Measurements from ENCODE around the gene CYGB.
"Not testable (repeated sequence)": the region's sequence is repeated elsewhere in the genome, so short reads cannot be mapped to it uniquely, and the experiment has no call there.

CYGB gene

DNA sequence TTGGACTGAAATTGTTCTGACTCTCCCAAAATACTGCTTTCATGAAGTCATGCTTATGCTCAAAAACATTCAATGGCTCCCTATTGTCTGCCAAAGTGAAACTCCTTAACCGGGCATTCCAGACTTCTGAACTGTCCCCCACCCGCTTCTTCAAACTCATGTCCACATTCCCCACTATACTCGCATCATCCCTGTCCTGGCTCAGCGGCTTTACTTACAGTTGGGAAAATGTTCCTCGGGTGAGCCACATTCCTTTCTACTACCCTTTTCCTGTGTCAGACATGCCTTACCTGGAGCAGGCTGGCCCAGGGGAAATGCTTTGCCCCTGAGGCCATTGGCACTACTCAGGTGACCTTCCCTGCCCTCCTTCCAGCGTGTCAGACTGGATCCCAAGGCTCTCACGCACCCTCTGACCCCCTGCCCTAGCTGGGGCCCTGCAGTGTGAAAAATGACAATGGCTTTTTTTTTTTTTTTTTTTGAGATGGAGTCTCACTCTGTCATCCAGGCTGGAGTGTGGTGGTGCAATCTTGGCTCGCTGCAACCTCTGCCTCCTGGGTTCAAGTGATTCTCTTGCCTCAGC, 5.3 kb downstream of the CYGB start:
- TF ChIP-seq GATA1 (IDR thresholded peaks at IDR 0.05; ENCODE audit: low read depth, low read length) (no peak), POLR2A (IDR thresholded peaks at IDR 0.05; ENCODE audit: low read length) (no peak)
- no peak for DNase-seq

DNA sequence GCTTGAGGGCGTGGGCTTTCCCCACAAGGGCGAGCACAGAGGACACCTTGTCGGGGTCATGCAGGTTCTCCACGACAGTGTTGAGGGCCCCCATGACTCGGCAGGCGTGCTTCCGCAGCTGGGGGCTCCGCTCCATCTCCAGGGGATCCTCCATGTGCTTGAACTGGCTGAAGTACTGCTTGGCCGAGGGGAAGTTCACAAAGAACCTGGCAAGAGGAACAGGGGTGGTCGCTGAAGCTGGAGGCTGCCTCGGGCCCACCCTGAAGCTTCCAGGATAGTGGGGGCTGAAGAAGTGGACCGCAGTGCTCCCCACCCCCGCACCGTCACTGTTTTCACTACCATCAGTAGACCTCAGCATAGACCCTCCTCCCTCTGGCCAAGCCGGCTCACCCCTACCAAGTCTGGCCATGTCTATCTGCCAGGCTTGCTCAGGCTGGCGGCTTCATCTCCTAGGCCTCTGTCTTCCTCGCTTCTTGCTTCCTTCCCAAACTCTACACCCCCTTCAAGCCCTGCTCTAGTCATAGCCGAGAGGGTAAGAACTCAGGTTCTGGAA, 5.9 kb downstream of the CYGB start:
- TF ChIP-seq POLR2A (IDR thresholded peaks at IDR 0.05; ENCODE audit: low read length) (no peak), GATA1 (IDR thresholded peaks at IDR 0.05; ENCODE audit: low read depth, low read length) (no peak)
- no peak for DNase-seq

DNA sequence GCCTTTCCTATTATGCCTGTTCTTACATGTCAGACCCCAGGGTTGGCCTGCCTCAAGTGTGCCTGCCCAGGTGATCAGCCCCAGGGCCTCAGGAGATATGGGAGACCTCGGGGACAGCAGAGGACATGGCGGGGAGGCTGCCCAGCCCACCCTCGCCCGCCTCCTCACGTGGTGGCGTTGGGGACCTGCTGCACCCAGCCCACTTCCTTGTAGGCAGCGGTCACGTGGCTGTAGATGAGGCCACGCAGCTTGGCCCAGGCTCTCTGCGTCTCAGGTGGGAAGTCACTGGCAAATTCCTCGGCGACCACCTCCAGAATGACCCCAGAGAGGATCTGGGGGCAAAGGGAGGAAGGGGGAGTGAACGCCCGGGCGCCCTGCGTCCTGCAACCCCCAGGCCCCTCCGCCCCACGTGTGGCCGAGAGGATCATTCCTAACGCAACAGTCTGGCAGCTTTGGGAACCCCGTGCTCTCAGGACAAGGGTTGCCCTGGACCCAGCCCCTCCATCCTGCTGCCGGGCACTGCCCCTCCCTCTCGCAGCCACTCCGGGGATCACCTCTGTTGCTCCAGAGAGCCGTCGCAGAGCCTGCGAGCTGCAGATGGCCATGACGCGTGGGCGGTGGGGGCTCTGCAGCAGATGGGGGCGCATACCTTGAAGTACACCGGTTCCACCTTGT, 6.6 kb downstream of the CYGB start:
- no peak for TF ChIP-seq GATA1 (IDR thresholded peaks at IDR 0.05; ENCODE audit: low read depth, low read length)
- TF ChIP-seq POLR2A (IDR thresholded peaks at IDR 0.05; ENCODE audit: low read length), result no peak
- no peak for DNase-seq

DNA sequence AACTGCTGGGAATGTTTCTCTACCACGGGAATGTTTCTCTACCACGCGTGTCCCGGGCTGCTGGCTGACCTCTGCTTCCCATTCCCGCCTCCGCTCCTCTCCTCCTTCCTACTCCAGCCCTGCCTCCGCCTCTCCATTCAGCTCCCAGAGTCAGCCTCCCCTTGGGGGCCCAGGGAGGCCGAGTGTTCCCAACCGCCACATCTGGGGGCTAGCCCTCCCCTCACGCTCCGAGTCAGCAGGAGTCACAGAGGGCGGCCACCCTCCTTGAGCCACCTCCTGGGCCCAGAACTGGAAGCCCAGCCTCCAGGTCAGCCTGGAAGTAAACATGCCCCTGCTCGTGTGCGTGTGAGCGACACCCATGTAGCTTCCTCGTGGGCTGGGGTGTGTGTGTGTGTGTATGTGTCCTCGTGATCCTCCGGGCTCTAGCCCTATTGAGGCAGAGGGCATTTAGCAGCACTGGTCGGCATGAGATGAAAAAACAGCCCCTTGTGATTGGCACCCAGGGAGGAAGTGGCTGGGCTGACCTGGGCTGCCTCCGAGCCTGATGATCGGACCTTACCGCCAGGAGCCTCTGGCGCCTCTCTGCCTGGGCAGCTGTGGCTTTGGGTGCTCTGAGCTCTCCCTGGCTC, 7.3 kb downstream of the CYGB start:
- no peak for DNase-seq
- no peak for TF ChIP-seq GATA1 (IDR thresholded peaks at IDR 0.05; ENCODE audit: low read depth, low read length)
- TF ChIP-seq POLR2A (IDR thresholded peaks at IDR 0.05; ENCODE audit: low read length), result no peak

DNA sequence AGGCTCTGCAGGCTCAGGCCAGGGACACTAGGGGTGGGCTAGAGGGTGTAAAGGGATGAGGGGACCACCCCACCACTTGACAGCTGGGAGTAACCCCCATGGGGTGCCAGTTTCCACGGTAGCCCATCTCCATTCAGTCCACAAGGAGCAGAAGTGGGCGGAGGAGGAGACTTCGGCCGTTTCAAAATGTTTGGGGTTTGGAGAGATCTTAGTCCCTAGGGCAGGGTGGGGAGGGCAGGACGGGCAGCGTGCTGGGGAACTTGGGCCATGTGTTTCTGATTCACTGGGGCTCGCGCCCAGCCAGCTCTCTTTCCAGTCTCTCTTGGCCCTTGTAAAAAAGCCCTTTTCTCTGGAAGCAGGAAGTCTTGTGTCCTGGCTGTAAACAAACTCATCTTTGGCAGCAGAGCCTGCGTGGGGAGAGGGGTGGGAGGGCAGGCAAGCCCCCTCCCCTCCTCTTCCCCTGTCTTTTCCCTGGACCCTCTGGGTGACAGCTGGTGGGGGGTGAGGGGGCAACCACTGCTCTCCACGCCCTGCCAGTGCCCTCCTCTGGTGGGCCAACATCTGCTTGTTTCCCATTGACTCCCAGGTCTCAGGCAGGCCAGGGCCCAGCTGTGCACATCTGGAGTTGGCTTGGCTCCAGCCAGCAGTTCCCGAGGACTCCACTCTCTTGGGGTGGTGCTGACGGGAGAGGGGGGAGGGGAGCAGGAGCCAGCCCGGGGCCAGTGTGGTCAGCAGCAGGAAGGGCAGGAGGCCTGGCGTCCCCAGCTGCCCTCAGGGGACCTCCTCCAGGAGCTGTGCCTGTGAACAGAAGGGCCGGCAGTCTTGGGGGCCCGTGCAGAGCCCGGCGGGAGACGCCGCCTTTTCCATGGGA, 8.1 kb downstream of the CYGB start:
- TF ChIP-seq POLR2A (IDR thresholded peaks at IDR 0.05; ENCODE audit: low read length), result no peak
- TF ChIP-seq GATA1 (IDR thresholded peaks at IDR 0.05; ENCODE audit: low read depth, low read length), result no peak
- no peak for DNase-seq

DNA sequence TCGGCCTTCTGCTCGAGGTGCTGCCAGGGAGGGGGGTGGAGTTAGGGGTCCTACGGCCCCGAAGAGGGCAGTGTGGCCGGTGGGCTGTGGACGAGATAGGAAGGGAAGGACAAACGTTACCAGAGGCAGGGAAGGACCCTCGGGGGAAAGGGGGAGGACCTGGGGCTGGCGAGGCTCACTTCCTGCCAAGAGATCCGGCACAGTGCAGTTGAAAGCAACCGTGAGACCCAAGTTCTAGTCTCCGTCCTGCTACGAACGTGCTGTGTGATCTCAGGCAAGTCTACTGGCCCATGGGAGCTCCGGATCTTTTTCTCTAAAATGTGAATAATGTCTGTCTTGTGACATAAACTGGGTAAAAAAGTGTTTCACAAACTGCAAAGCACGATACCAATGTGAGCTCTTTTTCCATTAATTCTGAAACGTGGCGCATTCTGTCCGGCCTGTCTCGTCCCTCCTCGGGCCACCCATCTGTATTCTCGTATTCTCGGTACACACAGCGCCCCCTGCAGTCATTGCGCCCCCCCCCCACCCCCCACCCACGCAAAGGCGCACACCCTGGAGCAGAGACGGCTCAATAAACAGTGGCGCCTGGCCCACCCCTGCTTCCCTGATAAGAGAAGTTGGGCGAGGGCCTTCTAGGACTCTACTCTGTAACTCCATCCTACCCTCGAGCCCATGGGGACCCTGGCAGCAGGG, 8.8 kb downstream of the CYGB start:
- peak; percentile 59 to 61 for DNase-seq

DNA sequence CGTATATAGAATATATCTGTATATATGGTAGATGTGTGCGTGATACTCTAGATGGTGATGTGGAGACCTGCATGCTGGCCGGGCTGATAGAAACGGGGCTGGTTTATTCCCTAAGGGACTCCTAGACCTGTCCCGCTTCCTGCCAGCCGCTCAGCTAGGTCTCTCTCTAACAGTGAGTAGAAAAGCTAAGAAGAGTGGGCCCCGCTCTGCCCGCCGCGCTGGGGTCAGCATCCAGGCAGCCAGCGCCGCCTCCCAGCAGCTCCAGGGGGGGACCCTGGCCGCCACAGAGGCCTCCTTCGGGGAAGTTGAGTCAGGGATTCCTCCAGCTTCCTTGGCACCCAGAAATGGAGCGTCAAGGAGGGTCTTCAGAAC, 9.4 kb downstream of the CYGB start:
- DNase-seq, result no peak
- TF ChIP-seq GATA1 (IDR thresholded peaks at IDR 0.05; ENCODE audit: low read depth, low read length) (no peak), POLR2A (IDR thresholded peaks at IDR 0.05; ENCODE audit: low read length) (no peak)

More for the DNA sequence above, 8.8 kb downstream of the CYGB start:
- no peak for TF ChIP-seq GATA1 (IDR thresholded peaks at IDR 0.05; ENCODE audit: low read depth, low read length)
- no peak for TF ChIP-seq POLR2A (IDR thresholded peaks at IDR 0.05; ENCODE audit: low read length)

DNA sequence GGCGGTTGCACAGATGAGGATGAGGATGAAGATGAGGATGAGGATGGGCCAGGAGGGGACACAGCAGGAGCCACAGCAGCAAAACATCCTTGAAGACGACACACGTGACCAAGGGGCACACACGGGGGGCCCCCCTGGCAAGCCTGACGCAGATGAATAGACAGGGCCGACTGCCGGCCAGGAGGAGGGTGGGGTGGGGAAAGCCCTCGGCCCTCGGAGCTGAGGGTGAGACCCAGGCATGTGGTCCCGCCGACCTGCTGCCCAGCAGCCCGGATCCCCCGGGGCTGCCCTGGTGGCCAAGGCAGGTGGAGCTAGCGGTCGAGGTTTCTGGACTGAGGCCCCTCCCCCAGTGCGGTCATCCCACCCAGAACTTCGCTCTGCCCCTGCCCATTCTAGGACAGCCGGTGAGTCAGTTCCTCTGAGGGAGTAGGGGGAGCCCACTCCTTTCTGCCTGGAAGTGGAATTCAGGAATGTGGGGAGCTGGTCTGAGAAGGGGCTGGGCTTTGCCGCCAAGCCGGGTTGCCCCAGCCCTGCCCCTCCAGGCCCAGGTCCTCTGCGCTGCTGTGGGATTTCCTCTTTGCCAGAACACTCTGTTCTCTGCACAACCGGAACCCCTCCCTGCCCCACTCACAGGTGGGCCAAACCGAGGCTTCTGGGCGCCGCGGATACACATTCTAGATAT, 9.9 kb downstream of the CYGB start:
- TF ChIP-seq GATA1 (IDR thresholded peaks at IDR 0.05; ENCODE audit: low read depth, low read length) (no peak), POLR2A (IDR thresholded peaks at IDR 0.05; ENCODE audit: low read length) (no peak)
- DNase-seq, result no peak

DNA sequence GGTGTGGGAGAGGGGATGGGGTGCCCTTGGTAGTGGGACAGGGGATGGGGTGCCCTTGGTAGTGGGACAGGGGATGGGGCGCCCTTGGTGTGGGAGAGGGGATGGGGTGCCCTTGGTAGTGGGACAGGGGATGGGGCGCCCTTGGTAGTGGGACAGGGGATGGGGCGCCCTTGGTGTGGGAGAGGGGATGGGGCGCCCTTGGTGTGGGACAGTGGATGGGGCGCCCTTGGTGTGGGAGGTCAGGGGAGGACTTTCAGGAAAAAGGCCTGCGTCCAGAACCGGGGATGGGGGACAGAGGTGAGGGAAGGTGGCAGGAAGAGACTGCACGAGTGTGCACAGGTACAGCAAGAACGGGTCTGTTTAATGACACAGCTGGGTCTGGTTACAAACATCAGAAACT, 10.5 kb downstream of the CYGB start:
- DNase-seq, result not testable (repeated sequence)

DNA sequence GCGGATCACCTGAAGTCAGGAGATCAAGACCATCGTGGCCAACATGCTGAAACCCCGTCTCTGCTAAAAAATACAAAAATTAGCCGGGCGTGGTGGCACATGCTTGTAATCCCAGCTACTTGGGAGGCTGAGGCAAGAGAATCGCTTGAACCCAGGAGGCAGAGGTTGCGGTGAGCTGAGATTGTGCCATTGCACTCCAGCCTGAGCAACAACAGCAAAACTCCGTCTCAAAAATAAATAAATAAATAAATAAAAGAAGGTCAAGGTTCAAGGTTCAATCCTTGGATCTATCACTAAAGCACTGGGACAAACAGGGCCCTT, 12.0 kb downstream of the CYGB start:
- DNase-seq, result not testable (repeated sequence)

DNA sequence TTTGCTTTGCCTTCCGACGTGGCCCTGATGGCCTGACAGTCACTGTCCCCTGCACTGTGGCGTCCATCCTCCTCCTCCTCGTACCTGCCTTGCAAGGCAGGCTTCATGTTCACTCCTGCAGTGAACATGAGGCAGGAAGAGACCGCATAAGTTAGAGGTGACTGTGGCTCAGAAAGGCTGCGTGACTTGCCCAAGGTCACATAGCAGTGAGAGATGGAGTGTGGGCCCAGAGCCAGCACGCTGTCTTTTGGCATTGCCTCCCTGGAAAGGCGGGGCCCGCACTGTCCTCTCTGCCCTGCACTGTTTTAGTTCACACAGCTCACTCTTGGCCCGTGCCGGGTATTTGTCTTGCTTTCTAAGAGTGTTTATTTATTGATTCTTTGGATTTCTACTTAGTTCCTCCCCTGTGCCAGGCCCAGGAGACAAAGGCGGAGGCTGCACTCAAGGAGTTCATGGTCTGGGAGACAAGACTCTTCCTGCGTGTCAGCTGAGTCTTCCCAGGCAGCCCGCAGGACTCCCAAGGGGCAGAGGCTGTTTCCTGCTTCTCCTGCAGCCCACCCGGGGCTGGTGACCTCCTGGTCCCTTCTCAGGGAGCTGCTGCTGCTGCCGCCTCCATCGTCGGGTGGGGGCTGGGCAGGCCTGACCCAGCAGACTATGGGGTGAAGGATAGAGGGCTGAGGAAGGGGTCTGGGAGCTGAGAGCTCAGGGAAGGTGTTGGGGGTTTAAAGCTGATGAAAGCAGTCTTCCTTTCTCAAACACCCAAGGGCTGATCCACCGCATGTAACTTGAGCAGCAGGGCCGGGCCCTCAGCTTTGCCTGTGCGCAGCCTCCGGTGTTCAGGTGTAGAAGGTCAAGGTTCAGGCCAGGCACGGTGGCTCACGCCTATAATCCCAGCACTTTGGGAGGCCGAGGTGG, 12.7 kb downstream of the CYGB start:
- no peak for DNase-seq
- no peak for TF ChIP-seq GATA1 (IDR thresholded peaks at IDR 0.05; ENCODE audit: low read depth, low read length)
- no peak for TF ChIP-seq POLR2A (IDR thresholded peaks at IDR 0.05; ENCODE audit: low read length)
